GM19025 (cell line): Measurements from ENCODE around the gene TAPBP.

Experiments used
- ATAC-seq: cut with Tn5 transposase; IDR thresholded peaks from one replicate; pipeline ENCODE4 v1.9.1; 2021; ENCODE audit warnings: mild to moderate bottlenecking, low read depth, moderate library complexity; ENCODE audit not compliant: unreplicated experiment

The TAPBP gene

DNA sequence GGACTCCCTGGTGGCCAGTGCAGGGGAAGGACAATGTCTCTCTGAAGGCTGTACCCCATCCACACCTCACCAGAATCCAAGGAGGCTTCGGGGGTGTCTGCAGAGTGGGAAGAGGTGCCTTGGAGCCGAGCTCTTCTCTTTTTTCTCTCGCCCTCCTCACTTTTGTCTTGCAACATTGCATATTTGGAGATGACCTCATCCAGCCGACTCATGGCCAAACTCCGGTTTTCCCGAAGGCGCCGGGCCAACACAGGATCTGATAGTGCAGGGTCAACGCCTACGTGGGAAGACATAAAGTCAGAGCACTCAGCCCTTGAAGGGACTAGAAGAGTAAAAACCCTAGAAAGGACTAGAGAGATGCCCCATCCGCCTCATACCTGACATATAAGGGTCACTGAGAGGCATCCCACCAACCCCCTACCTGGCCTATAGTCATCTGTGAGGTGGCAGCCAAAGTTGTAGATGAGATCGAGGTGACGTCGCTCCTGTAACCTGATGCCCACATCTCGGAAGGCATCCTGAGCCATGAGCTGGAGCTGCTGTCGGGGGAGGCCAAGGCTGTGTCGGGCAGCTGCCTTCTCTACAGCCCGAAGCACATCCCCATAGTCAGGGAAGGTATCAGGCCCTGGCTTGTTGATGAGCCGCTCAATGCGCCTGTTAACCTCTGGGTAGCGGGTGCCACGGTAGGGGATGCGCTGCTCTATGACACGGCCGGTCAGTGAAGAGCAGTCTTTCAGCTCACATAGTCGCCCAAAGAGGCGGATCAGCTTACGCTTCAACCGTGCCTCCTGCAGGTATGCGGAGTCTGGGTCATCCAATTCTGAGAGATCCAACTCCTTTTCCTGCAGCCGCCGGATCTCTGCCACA, 6.7 kb upstream of the TAPBP start:
- ATAC-seq = no peak

DNA sequence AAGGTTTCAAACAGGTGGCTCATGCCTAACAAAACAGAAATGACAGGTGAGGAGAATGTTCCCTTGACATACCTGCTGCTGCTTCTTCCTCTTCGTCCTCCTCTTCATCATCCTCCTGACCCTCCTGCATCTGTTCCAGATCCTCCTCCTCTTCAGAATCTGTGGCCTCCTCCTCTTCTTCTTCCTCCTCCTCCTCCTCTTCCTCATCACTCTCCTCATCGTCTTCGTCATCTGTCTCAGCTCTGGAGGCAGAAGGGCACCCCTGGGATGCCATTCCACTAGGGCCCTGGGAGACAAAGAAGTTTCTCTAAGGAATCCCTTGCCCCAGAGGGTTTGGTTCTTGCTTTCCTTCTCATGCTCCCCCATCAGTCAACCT, 6.0 kb upstream of the TAPBP start:
- ATAC-seq = no peak

DNA sequence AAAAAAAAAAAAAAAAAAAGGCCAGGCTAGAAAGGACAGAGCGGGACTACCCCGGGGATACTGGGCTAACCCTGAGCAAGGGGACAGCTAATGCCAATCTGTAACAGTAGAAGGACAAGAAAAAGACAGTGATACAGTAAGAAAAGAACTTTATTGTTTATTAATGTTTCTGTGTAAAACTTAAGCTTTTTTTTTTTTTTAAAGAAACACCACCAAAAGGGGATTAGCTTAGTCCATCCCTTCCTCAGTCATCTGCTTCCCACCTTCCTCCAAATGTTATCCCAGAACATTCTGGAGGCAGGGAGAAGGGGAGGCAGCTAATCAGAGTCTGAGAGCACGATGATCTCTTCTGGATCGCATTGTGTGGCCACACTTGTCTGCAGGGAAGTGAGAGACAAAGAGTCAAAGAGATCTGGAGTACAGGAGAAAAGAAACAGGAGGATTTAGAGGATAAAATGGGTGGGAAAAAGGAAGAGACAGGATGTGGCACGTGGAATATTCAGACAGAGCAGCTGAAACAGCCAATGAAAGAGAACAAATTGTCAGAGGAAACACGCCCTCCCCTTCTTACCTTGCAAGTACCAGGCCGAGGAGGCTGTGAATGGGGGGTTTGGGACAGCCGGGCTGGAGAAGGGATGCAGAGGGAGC, 4.7 kb upstream of the TAPBP start:
- ATAC-seq = no peak

GRCh38 chr6:33317669-33318425, 4.0 kb upstream of the TAPBP start, which contains the start of gene ZBTB22:
TSS of gene ZBTB22 (minus strand) at chr6:33317744. CDS start at chr6:33316916, 828 bp downstream.
- ATAC-seq = peak; percentile 51

GRCh38 chr6:33317419-33317668, 3.5 kb upstream of the TAPBP start:
- no peak for ATAC-seq

DNA sequence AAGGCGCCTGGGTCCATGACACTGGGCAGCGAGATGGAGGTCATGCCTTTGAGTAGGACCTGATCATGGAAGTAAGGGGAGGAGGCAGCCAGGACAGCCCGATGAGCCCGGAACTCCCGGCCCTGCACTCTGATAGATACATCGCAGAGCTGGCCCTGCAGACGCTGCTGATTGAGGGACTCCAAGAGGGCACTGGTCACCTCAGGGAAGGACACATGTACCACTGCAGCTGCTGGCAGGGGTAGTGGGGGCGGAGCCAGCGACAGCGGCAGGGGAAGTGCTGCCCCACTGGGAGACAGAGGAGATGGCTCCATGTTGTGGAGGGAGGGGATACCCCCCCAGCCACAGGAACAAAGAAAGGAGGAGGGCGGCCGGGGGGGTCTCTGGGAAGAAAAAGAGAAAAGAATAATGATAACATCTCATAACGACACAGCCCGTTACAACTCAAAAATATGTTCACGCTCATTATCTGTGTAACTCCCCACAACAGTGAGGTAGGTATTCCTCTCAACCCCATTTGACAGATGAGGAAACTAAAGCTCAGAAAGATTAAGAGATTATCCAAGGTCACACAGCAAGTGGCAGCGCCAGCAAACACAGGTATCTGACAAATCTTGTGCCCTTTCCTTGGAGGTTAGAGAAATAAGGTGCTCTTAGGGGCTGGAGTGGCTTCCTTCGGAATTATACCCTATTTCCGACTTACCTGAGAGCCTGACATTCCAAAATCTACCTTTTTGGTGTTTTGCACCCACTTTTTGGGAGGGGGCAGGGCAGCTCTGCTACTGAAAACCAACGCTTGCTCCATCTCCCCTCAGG, 2.9 kb upstream of the TAPBP start:
- no peak for ATAC-seq

DNA sequence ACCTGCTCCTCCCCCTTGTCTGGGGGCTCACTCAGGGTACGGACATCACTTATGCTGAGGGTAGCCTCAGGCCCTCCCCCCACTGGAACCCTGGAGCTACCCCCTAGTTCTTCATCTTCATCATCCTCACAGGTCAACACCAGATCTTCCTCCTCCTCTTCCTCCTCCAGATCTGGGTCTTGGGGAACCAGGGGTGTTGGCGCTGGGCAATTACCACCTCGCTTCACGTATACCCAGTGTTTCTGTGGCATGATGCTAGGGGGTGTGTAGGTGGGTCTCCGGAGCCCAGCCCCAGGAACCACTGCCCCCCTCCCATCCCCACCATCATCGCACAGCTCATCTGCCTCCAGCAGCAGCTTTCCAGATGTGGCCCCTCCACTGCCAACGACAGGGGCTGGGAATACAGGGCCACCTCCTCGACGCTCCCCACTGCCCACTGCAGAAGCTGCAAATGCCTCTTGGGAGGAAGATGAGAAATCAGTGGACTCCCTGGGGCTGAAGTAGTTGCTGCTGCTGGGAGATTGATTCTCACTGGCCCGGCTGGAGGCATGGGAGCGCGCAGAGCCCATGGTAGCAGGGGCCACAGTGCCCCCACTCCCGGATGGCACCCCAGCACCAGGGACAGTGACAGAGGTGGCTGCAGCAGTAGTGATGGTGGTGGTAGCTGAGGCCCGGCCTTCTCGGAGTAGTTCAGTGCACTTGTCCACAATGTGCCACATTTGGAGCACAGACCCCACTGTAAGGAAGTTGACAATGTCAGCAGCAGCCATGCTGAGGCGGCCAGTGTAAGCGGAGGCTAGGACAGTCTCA, 2.1 kb upstream of the TAPBP start:
- ATAC-seq = no peak

DNA sequence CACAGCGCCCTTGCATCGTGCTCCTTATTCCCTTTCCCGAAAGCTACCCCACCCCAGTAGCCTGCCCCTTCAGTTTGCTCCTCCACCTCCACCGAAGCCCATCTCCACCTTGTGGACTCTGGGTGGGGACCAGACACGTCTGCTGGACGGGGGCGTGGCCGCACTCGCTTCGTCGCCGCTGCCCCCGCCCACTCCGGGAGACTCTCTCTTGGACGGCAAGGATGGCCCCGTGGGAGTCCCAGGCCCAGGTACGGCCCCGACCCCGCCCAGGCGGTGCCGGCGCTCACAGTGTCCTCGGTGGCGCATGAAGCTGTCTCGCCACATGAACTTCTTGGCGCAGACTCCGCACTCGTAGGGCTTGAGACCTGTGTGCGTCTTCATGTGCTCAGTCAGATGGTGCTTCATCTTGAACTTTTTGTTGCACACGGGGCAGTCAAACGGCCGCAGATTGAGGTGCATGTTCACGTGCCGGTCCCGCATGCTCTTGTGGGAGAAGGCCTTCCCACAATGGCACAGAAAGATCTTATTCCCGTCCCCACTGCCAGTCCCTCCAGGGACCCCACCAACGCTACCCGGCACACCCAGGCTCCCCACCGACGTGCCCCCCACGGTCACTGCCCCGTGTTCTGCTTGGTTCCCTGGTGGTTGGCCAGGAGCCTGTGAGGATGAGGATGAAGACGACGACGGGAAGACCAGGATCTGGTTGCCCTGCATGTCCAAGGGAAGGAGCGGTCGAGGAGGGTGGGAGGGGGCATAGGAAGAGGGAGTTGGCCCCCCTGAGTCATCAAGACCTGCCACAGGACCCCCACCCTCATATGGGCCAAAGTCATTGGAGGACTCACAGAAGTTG, 1.3 kb upstream of the TAPBP start:
- no peak for ATAC-seq

GRCh38 chr6:33314515-33314942, 651 bp upstream of the TAPBP start:
- ATAC-seq = no peak

- no peak for ATAC-seq
Measured at GRCh38 chr6:33313105-33313708, 671 bp downstream of the TAPBP start.

- ATAC-seq = no peak
Measured at GRCh38 chr6:33312361-33313104, 1.3 kb downstream of the TAPBP start.

GRCh38 chr6:33306356-33306755, 7.5 kb downstream of the TAPBP start:
- no peak for ATAC-seq

GRCh38 chr6:33305052-33305451, 8.8 kb downstream of the TAPBP start:
- no peak for ATAC-seq

DNA sequence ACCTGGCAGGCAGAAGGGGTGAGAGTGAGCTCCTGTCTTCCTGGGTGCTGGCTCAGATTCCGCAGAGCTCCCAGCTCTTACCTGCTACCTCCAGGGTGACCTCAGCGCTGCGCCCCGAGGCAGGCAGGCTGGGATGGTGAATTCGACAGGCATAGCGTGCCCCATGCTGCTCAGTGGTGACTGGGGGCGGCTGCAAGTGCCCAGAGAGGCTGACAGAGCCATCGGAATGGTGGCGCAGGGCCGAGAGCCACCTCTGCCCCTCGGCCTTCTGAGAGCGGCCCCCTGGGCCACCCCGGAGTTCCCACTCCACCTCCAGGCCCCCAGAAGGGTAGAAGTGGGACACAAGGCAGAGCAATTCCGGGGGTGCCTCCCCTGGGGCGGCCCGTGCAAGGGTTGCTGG, 9.7 kb downstream of the TAPBP start:
- ATAC-seq = no peak

DNA sequence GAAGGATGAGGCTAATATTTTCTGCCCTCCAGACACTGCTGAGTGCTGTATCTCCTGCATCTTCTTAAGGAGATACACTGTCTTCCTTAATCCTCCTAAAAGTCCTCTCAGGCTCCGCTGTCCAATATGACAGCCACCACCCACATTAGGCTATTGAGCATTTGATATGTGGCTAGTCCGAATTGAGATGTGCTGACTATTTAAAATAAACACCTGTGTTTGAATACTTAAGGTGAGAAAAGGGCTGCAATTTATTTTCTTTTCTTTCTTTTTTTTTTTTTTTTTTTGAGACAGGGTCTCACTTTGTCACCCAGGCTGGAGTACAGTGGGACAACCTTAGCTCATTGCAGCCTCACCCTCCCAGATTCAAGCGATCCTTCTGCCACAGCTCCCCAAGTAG, 12.0 kb downstream of the TAPBP start:
- ATAC-seq = no peak

DNA sequence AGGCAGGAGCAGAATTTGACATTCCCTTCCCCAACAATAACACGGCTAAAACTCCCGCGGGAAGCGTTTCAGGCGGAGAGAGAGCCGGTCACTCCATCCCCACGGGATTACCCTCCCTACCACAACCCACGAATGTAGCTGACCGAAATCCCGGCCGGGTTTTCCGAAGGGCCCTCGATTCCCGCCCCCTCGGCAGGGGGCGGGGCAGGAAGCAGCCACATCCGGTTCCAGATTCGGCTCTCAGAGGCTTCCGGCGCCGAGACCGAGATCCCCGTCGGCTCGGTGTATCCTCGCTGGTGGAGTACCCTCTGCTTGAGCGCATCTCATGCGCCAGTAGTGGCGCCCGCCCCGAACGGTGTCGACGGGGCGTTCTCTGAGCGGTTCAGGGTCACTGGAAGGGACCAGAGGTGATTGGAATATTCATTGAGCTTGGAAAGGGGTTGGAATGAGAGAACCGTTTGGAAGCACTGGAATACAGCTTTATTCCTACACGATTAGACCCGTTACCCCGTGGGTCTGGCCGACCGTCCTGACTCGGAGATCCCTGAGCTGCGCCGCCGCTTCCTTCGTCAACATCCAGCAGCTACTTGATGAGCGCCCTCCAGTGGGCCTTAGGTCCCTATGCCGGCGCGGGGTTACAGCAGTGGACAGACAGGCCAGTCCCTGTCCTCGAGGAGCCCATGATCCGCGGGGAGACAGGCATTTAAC, 14.5 kb downstream of the TAPBP start:
- ATAC-seq = peak; percentile 67

DNA sequence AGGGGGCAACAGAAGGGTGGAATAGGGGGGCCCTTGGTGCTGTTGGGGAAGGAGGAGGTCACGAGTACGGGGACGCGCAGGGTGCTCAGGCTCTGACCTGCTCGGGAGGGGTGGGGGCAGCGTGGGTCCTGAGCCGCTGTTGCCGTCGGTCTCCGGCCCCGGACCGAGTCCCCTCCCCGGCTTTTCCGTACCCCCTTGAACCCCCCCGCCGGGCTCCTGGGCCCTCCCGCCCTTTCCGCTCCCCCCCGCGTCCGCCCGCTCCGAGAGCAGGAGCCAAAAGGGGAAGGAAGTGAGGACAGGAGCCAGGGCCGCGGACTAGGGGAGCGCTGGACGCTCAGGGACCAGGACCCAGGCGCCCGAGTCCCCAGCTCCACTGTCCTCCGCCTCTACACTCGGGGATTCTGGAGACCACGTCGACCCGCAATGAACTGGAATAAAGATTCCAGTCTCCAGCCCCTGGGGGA, 15.1 kb downstream of the TAPBP start, which contains the start of gene RGL2:
Gene RGL2 (minus strand): TSS at position 170 of the 464 bp plus-strand sequence. CDS start 332 bp downstream, outside the sequence.
- ATAC-seq = peak; percentile 22
